Neural crest cell (in vitro differentiated cells): ENCODE results near the gene SVEP1. TPM values are rescaled to one million over a fixed set of nuclear protein-coding genes. Genes with fewer than 3 reads are reported as not detected.

Source experiments
- DNase-seq: peaks from one replicate; pipeline ENCODE4 v3.0.0; 2021; ENCODE audit warnings: low read depth, mixed read lengths, low spot score
- H3K27ac Mint-ChIP-seq: one replicate; pipeline ENCODE4 v1.8.0; 2021; ENCODE audit warnings: mild to moderate bottlenecking, mixed read lengths; ENCODE audit not compliant: unreplicated experiment
- H3K27me3 Mint-ChIP-seq: 2 replicates; pipeline ENCODE4 v1.8.0; 2021; ENCODE audit warnings: low read depth, mild to moderate bottlenecking, mixed read lengths
- H3K36me3 Mint-ChIP-seq: 2 replicates; pipeline ENCODE4 v1.8.0; 2021; ENCODE audit warnings: low read depth, mild to moderate bottlenecking, mixed read lengths
- H3K4me1 Mint-ChIP-seq: 2 replicates; pipeline ENCODE4 v1.8.0; 2021; ENCODE audit warnings: mixed read lengths
- H3K4me3 Mint-ChIP-seq: one replicate; pipeline ENCODE4 v1.8.0; 2021; ENCODE audit warnings: mild to moderate bottlenecking, mixed read lengths
- H3K9me3 Mint-ChIP-seq: 2 replicates; pipeline ENCODE4 v1.8.0; 2021; ENCODE audit warnings: mixed read lengths
- CTCF ChIP-seq: fragments of 200-600 bp; sonication (generic); conservative IDR thresholded peaks from 2 replicates; pipeline ENCODE4 v1.5.0; 2021; ENCODE audit warnings: antibody characterized with exemption, mild to moderate bottlenecking
- total RNA-seq: library from RNA; stranded (reverse); gene quantifications from 2 replicates; pipeline ENCODE4 v1.2.1, GENCODE V29; 2021

SVEP1 gene
- total RNA-seq, 1 donor from 2014 or later, result 1.3 TPM

GRCh38 chr9:110427497-110428104, 151.9 kb downstream of the SVEP1 start:
- no peak overlapping the region for H3K4me3 Mint-ChIP-seq
- no peaks in the 10 kb centered on the region for H3K4me1 Mint-ChIP-seq
- no peaks in the 10 kb centered on the region for H3K9me3 Mint-ChIP-seq
- H3K27me3 Mint-ChIP-seq, result no peaks in the 10 kb centered on the region
- H3K36me3 Mint-ChIP-seq, result no peaks in the 10 kb centered on the region
- DNase-seq, result peak; percentile 45
- no peak overlapping the region for H3K27ac Mint-ChIP-seq
- TF ChIP-seq CTCF, result peak; percentile 68

GRCh38 chr9:110426052-110426709, 153.4 kb downstream of the SVEP1 start:
- no peak overlapping the region for H3K4me3 Mint-ChIP-seq
- no peaks in the 10 kb centered on the region for H3K9me3 Mint-ChIP-seq
- H3K27ac Mint-ChIP-seq, result no peak overlapping the region
- H3K36me3 Mint-ChIP-seq, result no peaks in the 10 kb centered on the region
- DNase-seq, result no peak
- no peaks in the 10 kb centered on the region for H3K27me3 Mint-ChIP-seq
- peak; percentile 61 for TF ChIP-seq CTCF
- no peaks in the 10 kb centered on the region for H3K4me1 Mint-ChIP-seq

GRCh38 chr9:110414471-110414870, 165.1 kb downstream of the SVEP1 start:
- Mint-ChIP-seq H3K27ac (no peak overlapping the region), H3K4me1 (no peaks in the 10 kb centered on the region), H3K9me3 (peaks cover 7% of the 10 kb centered on the region), H3K27me3 (no peaks in the 10 kb centered on the region), H3K4me3 (no peak overlapping the region), H3K36me3 (peaks cover 5% of the 10 kb centered on the region)
- no peak for DNase-seq
- TF ChIP-seq CTCF, result no peak

GRCh38 chr9:110410961-110411360, 168.6 kb downstream of the SVEP1 start:
- no peak overlapping the region for H3K27ac Mint-ChIP-seq
- no peaks in the 10 kb centered on the region for H3K4me1 Mint-ChIP-seq
- H3K9me3 Mint-ChIP-seq, result no peaks in the 10 kb centered on the region
- H3K4me3 Mint-ChIP-seq, result no peak overlapping the region
- TF ChIP-seq CTCF, result no peak
- no peak for DNase-seq
- no peaks in the 10 kb centered on the region for H3K36me3 Mint-ChIP-seq
- H3K27me3 Mint-ChIP-seq, result no peaks in the 10 kb centered on the region

- H3K36me3 Mint-ChIP-seq, result no peaks in the 10 kb centered on the region
- H3K9me3 Mint-ChIP-seq, result no peaks in the 10 kb centered on the region
- DNase-seq, result no peak
- no peaks in the 10 kb centered on the region for H3K4me1 Mint-ChIP-seq
- TF ChIP-seq CTCF, result no peak
- H3K4me3 Mint-ChIP-seq, result no peak overlapping the region
- no peaks in the 10 kb centered on the region for H3K27me3 Mint-ChIP-seq
- no peak overlapping the region for H3K27ac Mint-ChIP-seq
These were observed 170.9 kb downstream of the SVEP1 start for GRCh38 chr9:110408598-110408997.
